Measurements from ENCODE around the gene CALHM5. TPM values are rescaled to one million over a fixed set of nuclear protein-coding genes. Genes with fewer than 3 reads are reported as not detected.

CALHM5 gene
- total and polyA plus RNA-seq, 2 experiments from 2014 or later, result 0.51 to 9.8 TPM

DNA sequence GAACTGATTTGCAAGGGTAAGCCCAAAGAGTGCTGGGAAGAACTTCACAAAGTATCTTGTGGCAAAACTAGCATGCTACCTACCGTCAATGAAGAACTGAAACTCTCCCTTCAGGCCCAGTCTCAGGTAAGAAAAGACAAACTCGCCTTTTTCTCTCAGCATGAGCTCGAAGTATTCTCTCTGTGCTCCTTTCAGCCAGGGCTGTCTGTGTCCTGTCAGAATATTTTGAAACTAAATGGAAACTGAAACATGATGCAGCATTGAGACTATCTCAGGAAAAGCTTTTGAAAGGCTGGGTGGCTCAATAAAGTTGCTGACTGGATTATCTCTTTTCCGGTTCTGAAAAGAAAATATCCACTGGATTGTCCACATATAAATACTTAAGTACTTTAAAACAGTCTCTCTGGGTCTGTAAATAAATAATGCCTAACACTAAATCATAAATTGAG, 696 bp downstream of the CALHM5 start:
- peak; percentile 46 for DNase-seq
- H4K20me1 ChIP-seq (ENCODE audit: insufficient read depth), result no peaks in the 10 kb centered on the region
- in situ Hi-C loops (cut with MboI), result no loop called here
- peaks cover 20% of the 10 kb centered on the region for H3K4me1 ChIP-seq (ENCODE audit: insufficient read depth)
- H2AFZ ChIP-seq, result peak overlapping the region; percentile 92
- 15 to 16% methylated on average over 4 of the region's 4 CpGs for WGBS, 2 experiments (ENCODE audit: low coverage in 1 of 2, low lambda C conversion rate in 2 of 2, missing lambda C conversion rate in 2 of 2)
- peak overlapping the region; percentile 87 for H3K9ac ChIP-seq
- no peaks in the 10 kb centered on the region for H3K36me3 ChIP-seq (ENCODE audit: low read depth)
- peak overlapping the region; percentile 96 for H3K4me2 ChIP-seq (ENCODE audit: unreplicated experiment)
- no peaks in the 10 kb centered on the region for H3K9me2 ChIP-seq (ENCODE audit: insufficient read depth)
- no peaks in the 10 kb centered on the region for H3K9me3 ChIP-seq (ENCODE audit: low read depth)
- no peak for TF ChIP-seq EZH2phosphoT487 (IDR thresholded peaks at IDR 0.05; ENCODE audit: insufficient read depth, low read depth)
- no peak for TF ChIP-seq EZH2 (IDR thresholded peaks at IDR 0.05; ENCODE audit: insufficient read depth, poor library complexity, severe bottlenecking)
- H3F3A ChIP-seq (ENCODE audit: insufficient read depth), result peaks cover 17% of the 10 kb centered on the region
- H3K27me3 ChIP-seq (replicated peaks; ENCODE audit: insufficient read depth), result no peaks in the 10 kb centered on the region
- peaks cover 38% of the 10 kb centered on the region for H3K79me2 ChIP-seq (ENCODE audit: insufficient read depth)
- H3K4me3 ChIP-seq, result peak overlapping the region; percentile 79
- peak overlapping the region; percentile 92 for H3K27ac ChIP-seq

DNA sequence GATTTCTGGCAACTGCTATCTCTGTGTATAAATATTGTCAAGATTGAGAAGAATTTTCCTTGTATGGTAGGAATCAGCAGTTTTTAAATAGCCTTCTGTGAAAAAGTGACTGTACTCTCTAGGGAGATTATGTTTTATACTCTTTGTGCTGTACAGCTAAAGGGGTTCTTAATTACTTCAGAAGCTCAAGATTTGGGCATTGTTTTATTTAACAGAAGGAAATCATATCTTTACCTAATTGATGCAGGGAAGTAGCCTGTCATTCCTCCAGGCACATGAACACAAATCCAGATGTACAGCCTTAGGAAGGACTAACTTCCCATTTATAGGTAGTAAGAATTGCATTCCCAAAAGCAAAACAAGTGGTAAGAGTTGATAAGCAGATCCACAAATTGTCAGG, 1.3 kb downstream of the CALHM5 start:
- Histone ChIP-seq H3K4me1 (ENCODE audit: insufficient read depth) (peaks cover 14% of the 10 kb centered on the region), H4K20me1 (ENCODE audit: insufficient read depth) (no peaks in the 10 kb centered on the region), H2AFZ (peak overlapping the region; percentile 92), H3K27me3 (replicated peaks; ENCODE audit: insufficient read depth) (no peaks in the 10 kb centered on the region), H3K9ac (peak overlapping the region; percentile 87), H3K4me3 (peak overlapping the region; percentile 79), H3K79me2 (ENCODE audit: insufficient read depth) (peaks cover 38% of the 10 kb centered on the region), H3K4me2 (ENCODE audit: unreplicated experiment) (peak overlapping the region; percentile 96), H3K9me3 (ENCODE audit: low read depth) (no peaks in the 10 kb centered on the region), H3K27ac (peak overlapping the region; percentile 92), H3F3A (ENCODE audit: insufficient read depth) (peaks cover 17% of the 10 kb centered on the region), H3K36me3 (ENCODE audit: low read depth) (no peaks in the 10 kb centered on the region), H3K9me2 (ENCODE audit: insufficient read depth) (no peaks in the 10 kb centered on the region)
- in situ Hi-C loops (cut with MboI), result no loop called here
- peak; percentile 48 for DNase-seq
- TF ChIP-seq EZH2phosphoT487 (IDR thresholded peaks at IDR 0.05; ENCODE audit: insufficient read depth, low read depth) (no peak), EZH2 (IDR thresholded peaks at IDR 0.05; ENCODE audit: insufficient read depth, poor library complexity, severe bottlenecking) (no peak)

DNA sequence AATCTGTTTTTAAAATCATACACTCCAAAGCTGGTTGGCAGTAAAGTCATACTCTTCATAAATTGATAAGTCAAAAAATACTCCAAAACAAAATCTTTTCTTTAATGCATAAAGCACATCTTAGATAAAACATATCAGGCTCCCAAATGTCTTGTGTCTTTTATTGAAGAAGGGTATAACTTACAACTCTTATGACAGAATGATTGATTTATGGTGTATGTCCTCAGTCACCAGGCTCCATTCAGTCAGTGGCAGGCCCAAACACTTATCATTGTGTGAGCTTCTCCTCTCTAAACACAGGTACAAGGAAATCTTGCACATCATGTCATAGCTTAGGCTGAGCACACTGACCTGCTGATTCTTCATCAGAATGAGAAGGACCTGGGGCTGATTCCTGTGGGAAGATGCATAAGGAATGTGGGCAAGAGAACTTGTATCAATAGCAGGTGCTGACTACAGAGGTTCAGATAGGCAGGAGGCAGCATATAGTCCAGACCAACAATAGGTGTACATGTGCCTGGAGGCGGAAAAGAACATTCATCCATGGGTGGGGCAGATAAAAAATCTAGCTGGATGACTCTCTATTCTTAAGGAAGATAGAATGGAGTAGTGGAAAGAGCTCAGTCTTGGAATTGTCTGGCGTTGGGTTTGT, 1.9 kb downstream of the CALHM5 start:
- Histone ChIP-seq H3K27me3 (replicated peaks; ENCODE audit: insufficient read depth) (no peaks in the 10 kb centered on the region), H3K9me2 (ENCODE audit: insufficient read depth) (no peaks in the 10 kb centered on the region), H3K9me3 (ENCODE audit: low read depth) (no peaks in the 10 kb centered on the region), H3K79me2 (ENCODE audit: insufficient read depth) (peaks cover 38% of the 10 kb centered on the region), H3K27ac (peak overlapping the region; percentile 92; the same call in 1 of the 2 replicates), H3K4me2 (ENCODE audit: unreplicated experiment) (peak overlapping the region; percentile 96), H3K4me3 (peak overlapping the region; percentile 79), H4K20me1 (ENCODE audit: insufficient read depth) (no peaks in the 10 kb centered on the region), H3K36me3 (ENCODE audit: low read depth) (no peaks in the 10 kb centered on the region), H3K9ac (peak overlapping the region; percentile 87), H3K4me1 (ENCODE audit: insufficient read depth) (peaks cover 13% of the 10 kb centered on the region), H3F3A (ENCODE audit: insufficient read depth) (peaks cover 17% of the 10 kb centered on the region), H2AFZ (peak overlapping the region; percentile 92; the same call in 1 of the 2 replicates)
- in situ Hi-C loops (cut with MboI), result no loop called here
- WGBS, 2 experiments (ENCODE audit: low coverage in 1 of 2, low lambda C conversion rate in 2 of 2, missing lambda C conversion rate in 2 of 2), result 93 to 95% methylated on average over 2 of the region's 2 CpGs
- TF ChIP-seq EZH2 (IDR thresholded peaks at IDR 0.05; ENCODE audit: insufficient read depth, poor library complexity, severe bottlenecking) (no peak), EZH2phosphoT487 (IDR thresholded peaks at IDR 0.05; ENCODE audit: insufficient read depth, low read depth) (no peak)
- DNase-seq, result peak; percentile 23

DNA sequence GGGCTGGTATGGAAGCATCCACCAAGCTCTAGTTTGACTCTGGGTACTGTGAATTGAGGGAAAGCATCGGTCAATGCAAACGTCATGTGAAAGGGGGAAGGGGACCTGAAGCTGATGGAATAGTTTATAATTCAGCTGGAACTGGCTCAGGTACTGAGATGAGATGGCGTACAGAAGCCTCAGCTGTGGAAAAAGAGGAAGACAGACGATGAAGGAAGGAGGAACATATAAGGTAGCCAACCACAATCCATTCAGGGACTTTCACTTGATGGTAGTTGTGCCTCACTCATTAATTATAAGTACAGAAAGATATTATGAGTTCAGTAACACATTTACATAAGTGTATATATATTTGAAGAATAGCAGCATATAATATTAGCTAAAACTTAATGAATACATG, 2.7 kb downstream of the CALHM5 start:
- Histone ChIP-seq H3K4me1 (ENCODE audit: insufficient read depth) (peaks cover 13% of the 10 kb centered on the region), H3K9ac (no peak overlapping the region), H4K20me1 (ENCODE audit: insufficient read depth) (no peaks in the 10 kb centered on the region), H3K27ac (no peak overlapping the region), H3F3A (ENCODE audit: insufficient read depth) (peaks cover 17% of the 10 kb centered on the region), H3K4me3 (no peak overlapping the region), H3K36me3 (ENCODE audit: low read depth) (no peaks in the 10 kb centered on the region), H3K27me3 (replicated peaks; ENCODE audit: insufficient read depth) (no peaks in the 10 kb centered on the region), H3K9me2 (ENCODE audit: insufficient read depth) (no peaks in the 10 kb centered on the region), H3K4me2 (ENCODE audit: unreplicated experiment) (peak overlapping the region; percentile 96), H3K79me2 (ENCODE audit: insufficient read depth) (peaks cover 38% of the 10 kb centered on the region), H3K9me3 (ENCODE audit: low read depth) (no peaks in the 10 kb centered on the region), H2AFZ (no peak overlapping the region)
- in situ Hi-C loops (cut with MboI), result no loop called here
- WGBS, 2 experiments (ENCODE audit: low coverage in 1 of 2, low lambda C conversion rate in 2 of 2, missing lambda C conversion rate in 2 of 2), result 92 to 94% methylated on average over 4 of the region's 4 CpGs
- TF ChIP-seq EZH2phosphoT487 (IDR thresholded peaks at IDR 0.05; ENCODE audit: insufficient read depth, low read depth), result no peak
- no peak for TF ChIP-seq EZH2 (IDR thresholded peaks at IDR 0.05; ENCODE audit: insufficient read depth, poor library complexity, severe bottlenecking)
- no peak for DNase-seq
